H1 (cell line): ENCODE results near the gene TUBAL3. TPM values are rescaled to one million over a fixed set of nuclear protein-coding genes. Genes with fewer than 3 reads are reported as not detected.

Experiments
- CTCF ChIA-PET: fragments of 300-600 bp; sonication (Branson Sonifier 250); formaldehyde crosslinking; loops from one replicate; lab custom pipeline; 2021; ENCODE audit not compliant: partially characterized antibody; lab: Charles Lee
- POLR2A ChIA-PET: fragments of 300-600 bp; sonication (Branson Sonifier 250); formaldehyde crosslinking; loops from one replicate; lab custom pipeline; 2021; ENCODE audit warnings: inconsistent platforms; ENCODE audit not compliant: partially characterized antibody; lab: Charles Lee
- DNase-seq, 2 experiments: peaks; one replicate each; pipeline versions ENCODE4 v3.0.0 to v3.0.0-alpha.2; 2010 to 2022; ENCODE audit warnings: low spot score in 2 of 2, low read depth in 1 of 2, mixed read lengths in 1 of 2
- FAIRE-seq: peaks from 2 replicates; lab custom pipeline; 2011; peaks lifted over from hg19 to GRCh38; lab: Jason Lieb, UNC
- H2AFZ ChIP-seq: 2 replicates; pipeline ENCODE4 v1.8.1; 2012; ENCODE audit warnings: low read length, inconsistent platforms
- H2AK5ac ChIP-seq: 2 replicates; pipeline ENCODE4 v1.6.1; 2013; ENCODE audit warnings: low read depth, low read length
- H2BK120ac ChIP-seq: replicated peaks from 2 replicates; pipeline ENCODE3; 2013; ENCODE audit warnings: low read depth, low read length, inconsistent platforms
- H2BK12ac ChIP-seq: 2 replicates; pipeline ENCODE4 v1.6.1; 2013; ENCODE audit warnings: low read depth, low read length
- H2BK15ac ChIP-seq: 2 replicates; pipeline ENCODE4 v1.6.1; 2013; ENCODE audit warnings: low read length
- H2BK20ac ChIP-seq: 2 replicates; pipeline ENCODE4 v1.6.1; 2013; ENCODE audit warnings: low read length
- H2BK5ac ChIP-seq: 2 replicates; pipeline ENCODE4 v1.6.1; 2013; ENCODE audit warnings: low read depth, low read length
- H3K14ac ChIP-seq: 2 replicates; pipeline ENCODE4 v1.6.1; 2013; ENCODE audit warnings: inconsistent platforms; ENCODE audit not compliant: insufficient read length
- H3K18ac ChIP-seq: 2 replicates; pipeline ENCODE4 v1.6.1; 2013; ENCODE audit warnings: low read length; ENCODE audit errors: extremely low read depth
- H3K23ac ChIP-seq: 2 replicates; pipeline ENCODE4 v1.6.1; 2013; ENCODE audit warnings: inconsistent platforms; ENCODE audit not compliant: insufficient read length
- H3K23me2 ChIP-seq: 2 replicates; pipeline ENCODE4 v1.6.1; 2013; ENCODE audit warnings: low read depth, low read length
- H3K27ac ChIP-seq: 2 replicates; pipeline ENCODE4 v1.6.1; 2011; ENCODE audit warnings: low read depth, low read length, inconsistent platforms
- H3K27me3 ChIP-seq, 4 experiments: replicated peaks in 1 of 4; 1 replicate in 1 of 4; 2 replicates in 3 of 4; pipeline versions ENCODE4 v1.6.1 to v1.8.1; 2011 to 2013; ENCODE audit warnings: low read length in 3 of 4, mild to moderate bottlenecking in 3 of 4, inconsistent platforms in 2 of 4, mixed read lengths in 2 of 4, moderate library complexity in 1 of 4; ENCODE audit not compliant: control insufficient read depth in 3 of 4, insufficient read depth in 3 of 4; ENCODE audit errors: extremely low read depth in 1 of 4
- H3K36me3 ChIP-seq, 4 experiments: 2 replicates each; pipeline versions ENCODE4 v1.6.1 to v1.8.1; 2011 to 2013; ENCODE audit warnings: mild to moderate bottlenecking in 4 of 4, low read length in 3 of 4, moderate library complexity in 2 of 4, control low read depth in 1 of 4, inconsistent platforms in 1 of 4; ENCODE audit not compliant: insufficient read depth in 4 of 4, control insufficient read depth in 2 of 4
- H3K4ac ChIP-seq: replicated peaks from 2 replicates; pipeline ENCODE3; 2013; ENCODE audit warnings: low read length, low read depth, mixed read lengths, inconsistent platforms; ENCODE audit not compliant: insufficient read length
- H3K4me1 ChIP-seq, 4 experiments: replicated peaks in 1 of 4; 1 replicate in 1 of 4; 2 replicates in 3 of 4; pipeline versions ENCODE4 v1.6.1 to v1.8.1; 2011 to 2013; ENCODE audit warnings: low read length in 3 of 4, inconsistent platforms in 2 of 4, mixed read lengths in 1 of 4; ENCODE audit not compliant: insufficient read depth in 4 of 4, control insufficient read depth in 3 of 4
- H3K4me2 ChIP-seq, 2 experiments: 2 replicates each; pipeline versions ENCODE4 v1.6.1 to v1.8.1; 2011 to 2013; ENCODE audit warnings: low read depth in 2 of 2, low read length in 2 of 2, control low read depth in 1 of 2, inconsistent platforms in 1 of 2, mild to moderate bottlenecking in 1 of 2; ENCODE audit not compliant: insufficient read depth in 1 of 2
- H3K4me3 ChIP-seq, 4 experiments: fragments of 200-600, 300-600 bp in 1 of 4; sonication (generic), shearing (Covaris generic), sonication (Bioruptor Twin) in 1 of 4; 2 replicates each; pipeline versions ENCODE4 v1.5.1 to v1.8.1; 2011 to 2016; ENCODE audit warnings: low read length in 4 of 4, low read depth in 3 of 4, control low read depth in 2 of 4, inconsistent platforms in 2 of 4, mild to moderate bottlenecking in 2 of 4, mixed read lengths in 1 of 4, moderate library complexity in 1 of 4; ENCODE audit not compliant: insufficient read depth in 2 of 4; ENCODE audit errors: extremely low read depth in 1 of 4
- H3K56ac ChIP-seq: replicated peaks from 2 replicates; pipeline ENCODE3; 2013; ENCODE audit warnings: low read depth, mild to moderate bottlenecking, mixed read lengths, low read length, inconsistent platforms; ENCODE audit not compliant: insufficient read length
- H3K79me1 ChIP-seq: 2 replicates; pipeline ENCODE4 v1.6.1; 2013; ENCODE audit warnings: low read depth, low read length, control low read depth
- H3K79me2 ChIP-seq, 2 experiments: 2 replicates each; pipeline versions ENCODE4 v1.6.1 to v1.8.1; 2012 to 2013; ENCODE audit warnings: low read length in 2 of 2, mild to moderate bottlenecking in 2 of 2, inconsistent platforms in 1 of 2; ENCODE audit not compliant: insufficient read depth in 2 of 2, control insufficient read depth in 1 of 2
- H3K9ac ChIP-seq, 4 experiments: replicated peaks in 1 of 4; 1 replicate in 1 of 4; 2 replicates in 3 of 4; pipeline versions ENCODE4 v1.6.1 to v1.8.1; 2011 to 2013; ENCODE audit warnings: low read depth in 3 of 4, low read length in 3 of 4, control low read depth in 2 of 4, mild to moderate bottlenecking in 2 of 4, moderate library complexity in 2 of 4, inconsistent platforms in 1 of 4; ENCODE audit errors: extremely low read depth in 1 of 4
- H3K9me3 ChIP-seq, 2 experiments: 2 replicates each; pipeline versions ENCODE4 v1.6.1 to v1.8.1; 2012 to 2013; ENCODE audit warnings: mild to moderate bottlenecking in 2 of 2, moderate library complexity in 2 of 2, control low read depth in 1 of 2, inconsistent platforms in 1 of 2, low read depth in 1 of 2, low read length in 1 of 2, mixed read lengths in 1 of 2; ENCODE audit not compliant: insufficient read depth in 2 of 2
- H4K20me1 ChIP-seq, 2 experiments: replicated peaks in 1 of 2; 2 replicates each; pipeline versions ENCODE3 to v1.8.1; 2011 to 2013; ENCODE audit warnings: inconsistent platforms in 2 of 2, low read length in 2 of 2, mild to moderate bottlenecking in 1 of 2; ENCODE audit not compliant: insufficient read depth in 2 of 2, control insufficient read depth in 1 of 2
- H4K5ac ChIP-seq: 2 replicates; pipeline ENCODE4 v1.6.1; 2013; ENCODE audit warnings: low read length, low read depth, mixed read lengths, inconsistent platforms; ENCODE audit not compliant: insufficient read length
- H4K8ac ChIP-seq: 2 replicates; pipeline ENCODE4 v1.8.0; 2013; ENCODE audit warnings: mild to moderate bottlenecking, moderate library complexity, low read length, inconsistent platforms; ENCODE audit not compliant: insufficient read depth; ENCODE audit errors: extremely low read depth
- H4K91ac ChIP-seq: replicated peaks from 2 replicates; pipeline ENCODE3; 2013; ENCODE audit warnings: low read length, mixed read lengths, inconsistent platforms; ENCODE audit not compliant: insufficient read length
- ASH2L ChIP-seq: fragments of 200-600, 300-600 bp; sonication (generic); IDR thresholded peaks from one replicate; pipeline ENCODE4 v1.7.1; 2017; ENCODE audit warnings: low read length
- EZH2 ChIP-seq: fragments of 200-600 bp; sonication (generic); IDR thresholded peaks from 2 replicates; pipeline ENCODE4 v1.7.1; 2012; ENCODE audit warnings: low read depth, mild to moderate bottlenecking, moderate library complexity, low read length, inconsistent platforms; ENCODE audit not compliant: severe bottlenecking
- FOSL1 ChIP-seq: IDR thresholded peaks from 2 replicates; pipeline ENCODE4 v1.6.1; 2011; ENCODE audit warnings: mild to moderate bottlenecking, low read depth, low read length, moderate library complexity; ENCODE audit not compliant: insufficient read depth
- GTF2F1 ChIP-seq: IDR thresholded peaks from 2 replicates; pipeline ENCODE4 v1.6.1; 2012; ENCODE audit warnings: low read depth, low read length, improper control_type of control experiment, borderline replicate concordance
- MAFK ChIP-seq: IDR thresholded peaks from 2 replicates; pipeline ENCODE4 v1.6.1; 2012; ENCODE audit warnings: low read depth, mild to moderate bottlenecking, improper control_type of control experiment, low read length
- NANOG ChIP-seq: IDR thresholded peaks from 2 replicates; pipeline ENCODE4 v1.6.1; 2011; ENCODE audit warnings: low read length, low read depth, mild to moderate bottlenecking, inconsistent platforms; ENCODE audit not compliant: insufficient read depth, poor library complexity, severe bottlenecking
- POLR2AphosphoS5 ChIP-seq: IDR thresholded peaks from 2 replicates; pipeline ENCODE4 v1.6.1; 2011; ENCODE audit warnings: low read depth, low read length
- POU5F1 ChIP-seq: IDR thresholded peaks from 2 replicates; pipeline ENCODE4 v1.6.1; 2011; ENCODE audit warnings: low read depth, mild to moderate bottlenecking, low read length, moderate library complexity
- RBBP5 ChIP-seq: IDR thresholded peaks from 2 replicates; pipeline ENCODE4 v1.7.1; 2012; ENCODE audit warnings: low read depth, mild to moderate bottlenecking, inconsistent platforms, low read length, moderate library complexity, borderline replicate concordance
- SIN3A ChIP-seq, 2 experiments: IDR thresholded peaks in 1 of 2; conservative IDR thresholded peaks in 1 of 2; 2 replicates each; pipeline ENCODE4 v1.6.1; 2011 to 2012; ENCODE audit warnings: low read length in 2 of 2, improper control_type of control experiment in 1 of 2, low read depth in 1 of 2, mild to moderate bottlenecking in 1 of 2
- SP1 ChIP-seq: IDR thresholded peaks from 2 replicates; pipeline ENCODE4 v1.6.1; 2011; ENCODE audit warnings: low read depth, low read length
- SP2 ChIP-seq: IDR thresholded peaks from 2 replicates; pipeline ENCODE4 v1.6.1; 2012; ENCODE audit warnings: mild to moderate bottlenecking, low read length, inconsistent platforms
- SRF ChIP-seq: IDR thresholded peaks from 2 replicates; pipeline ENCODE4 v1.6.1; 2011; ENCODE audit warnings: mild to moderate bottlenecking, low read depth, low read length, moderate library complexity
- TAF7 ChIP-seq: optimal IDR thresholded peaks from 2 replicates; pipeline ENCODE3; 2011; ENCODE audit warnings: low read depth, mild to moderate bottlenecking, inconsistent platforms, low read length, moderate library complexity, borderline replicate concordance
- WGBS, 2 experiments: shearing (Covaris generic) in 1 of 2; methylation state at CpG; one replicate each; pipeline versions ENCODE4 v1.1.6 to v1.1.7; 2013 to 2015; ENCODE audit warnings: low lambda C conversion rate in 2 of 2, mixed read lengths in 2 of 2, inconsistent platforms in 1 of 2, low coverage in 1 of 2, missing lambda C conversion rate in 1 of 2; ENCODE audit not compliant: insufficient replicate concordance in 2 of 2, insufficient coverage in 1 of 2, insufficient read length in 1 of 2; ENCODE audit errors: extremely low coverage in 1 of 2, missing lambda C conversion rate in 1 of 2; 5-methylcytosine and 5-hydroxymethylcytosine counted together
- polyA plus RNA-seq, 7 experiments: library from polyadenylated mRNA; depleted of rRNA in 3 of 7; stranded (reverse) in 5 of 7; unstranded in 2 of 7; fragments of >200 nt in 5 of 7; fragments of 200-250 nt in 2 of 7; gene quantifications; 1 replicate in 5 of 7; 2 replicates in 1 of 7; 4 replicates in 1 of 7; pipeline versions ENCODE4 v1.2.1 to v1.2.3, GENCODE V29; 2011 to 2013; ENCODE audit warnings: missing spikeins in 2 of 7, mixed read lengths in 2 of 7
- total RNA-seq: library from RNA; stranded (reverse); fragmentation: NEBNext Ultra II Directional; extraction: Animal tissue kit (Norgen Biotek cat#: 25700); gene quantifications from 2 replicates; pipeline ENCODE4 v1.2.1, GENCODE V29; 2021

TUBAL3 gene
- total and polyA plus RNA-seq, 2 of the 8 experiments (the other 6 are each of a cell fraction or from before 2014, with no cell fraction given) = 0.17 TPM; not detected in 1

DNA sequence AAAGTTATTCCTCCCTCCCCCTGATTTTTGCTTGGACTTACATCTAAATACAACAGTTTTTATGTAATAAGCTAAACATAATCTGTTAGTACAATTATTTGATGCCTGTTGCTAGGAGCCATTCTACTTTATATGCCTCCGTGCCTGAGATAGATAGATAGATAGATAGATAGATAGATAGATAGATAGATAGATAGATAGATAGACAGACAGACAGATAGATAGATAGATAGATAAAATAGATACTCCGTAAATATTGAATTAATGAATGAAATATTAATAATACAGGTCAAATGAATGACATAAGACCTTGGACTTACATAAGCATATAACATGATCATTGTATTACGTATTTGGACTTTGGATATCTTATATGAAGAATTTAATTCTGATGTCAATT is 30.7 kb upstream of the TUBAL3 start:
- Histone ChIP-seq H4K5ac (no peak overlapping the region), H2BK12ac (no peak overlapping the region), H3K56ac (no peak overlapping the region), H4K8ac (no peak overlapping the region), H2AFZ (no peak overlapping the region), H2AK5ac (no peak overlapping the region), H3K79me2 (peaks cover 0 to 21% of the 10 kb centered on the region in 2 experiments; a peak in 2 of 4 replicates), H3K23me2 (no peaks in the 10 kb centered on the region), H4K91ac (no peak overlapping the region), H3K27me3 (no peaks in the 10 kb centered on the region), H2BK5ac (no peak overlapping the region), H2BK120ac (no peak overlapping the region), H3K27ac (no peak overlapping the region), H3K4ac (no peak overlapping the region), H3K36me3 (peaks cover 0 to 15% (median 6%) of the 10 kb centered on the region in 4 experiments; a peak in 5 of 8 replicates), H3K4me1 (peaks cover 0 to 3% (median 0%) of the 10 kb centered on the region in 4 experiments; a peak in 1 of 7 replicates), H3K9me3 (peaks cover 0 to 2% of the 10 kb centered on the region in 2 experiments; a peak in 1 of 4 replicates), H3K18ac (no peak overlapping the region), H2BK20ac (no peak overlapping the region), H3K4me3 (no peak overlapping the region), H4K20me1 (peaks cover 2 to 3% of the 10 kb centered on the region in 2 experiments), H3K23ac (no peak overlapping the region), H3K79me1 (no peaks in the 10 kb centered on the region; the same call in none of the 2 replicates), H3K9ac (no peak overlapping the region), H3K4me2 (no peak overlapping the region), H3K14ac (no peak overlapping the region), H2BK15ac (no peak overlapping the region)
- ChIA-PET CTCF (interaction anchor here (0.6 to 5.0 kb wide), 11 partner anchors 8 to 190 kb away, joined by 3 to 43 read pairs (median 3); no protein-coding TSS in a partner anchor), POLR2A (interaction anchor here (1.0 to 1.3 kb wide), 2 partner anchors 11 to 31 kb away, joined by 3 to 5 read pairs; no protein-coding TSS in a partner anchor)
- 96% methylated on average over 3 of the region's 3 CpGs; no CpG with 5 or more reads in 1 of the 2 experiments for WGBS, 2 experiments
- no peak for DNase-seq
- FAIRE-seq = no peak
- TF ChIP-seq SRF (no peak), NANOG (no peak), SP1 (no peak), TAF7 (no peak), SP2 (no peak), EZH2 (no peak), ASH2L (no peak), POU5F1 (no peak), GTF2F1 (no peak), FOSL1 (no peak), POLR2AphosphoS5 (no peak), RBBP5 (no peak), SIN3A (conservative IDR thresholded peaks at IDR 0.05 in 1 of 2, IDR thresholded peaks at IDR 0.05 in 1 of 2; ENCODE audit: low read depth in 1 of 2, low read length in 2 of 2) (no peak), MAFK (no peak)
